ENCODE data around the gene LMNTD2.

Gene LMNTD2, protein sequence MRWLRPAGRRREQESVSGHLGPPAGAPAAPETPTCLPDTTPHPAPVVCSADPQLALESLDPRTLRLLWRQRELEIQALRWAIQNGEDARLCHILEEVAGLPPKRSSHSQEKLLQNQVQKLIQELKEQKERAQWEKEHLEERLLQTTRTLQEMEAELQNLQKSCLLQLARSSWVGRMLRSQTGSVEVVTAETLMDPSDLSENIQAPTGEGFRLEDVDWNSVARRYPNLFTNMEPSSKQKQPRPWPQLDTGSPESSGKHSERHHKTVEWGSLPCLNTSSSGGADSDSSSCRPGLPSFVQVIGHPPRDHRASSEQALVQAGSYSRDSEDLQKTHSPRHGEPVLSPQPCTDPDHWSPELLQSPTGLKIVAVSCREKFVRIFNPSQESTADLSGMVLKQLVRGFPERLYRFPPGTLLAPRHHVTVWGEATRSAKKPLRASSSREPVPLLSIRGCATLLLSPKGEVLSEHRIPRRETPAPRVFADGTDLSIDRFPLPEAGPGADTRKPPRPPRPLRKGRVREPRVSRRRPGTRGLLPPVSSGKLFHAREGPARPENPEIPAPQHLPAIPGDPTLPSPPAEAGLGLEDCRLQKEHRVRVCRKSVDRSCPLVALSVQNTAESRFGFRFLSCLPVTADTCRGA

GRCh38 chr11:560305-561147 is at the start of gene LMNTD2, which contains the start of gene RASSF7:
LMNTD2 (minus strand) TSS chr11:560738; CDS start chr11:560716, 22 bp downstream.
RASSF7 (plus strand) TSS chr11:560970; CDS start chr11:561769, 799 bp downstream.
- DNase-seq (ENCODE audit: low spot score): peak; percentile 85

- DNase-seq (ENCODE audit: low spot score): no peak
Measured at GRCh38 chr11:609341-609811, 48.8 kb upstream of the LMNTD2 start.

GRCh38 chr11:608791-609251 is 48.3 kb upstream of the LMNTD2 start:
- DNase-seq (ENCODE audit: low spot score): no peak

DNA sequence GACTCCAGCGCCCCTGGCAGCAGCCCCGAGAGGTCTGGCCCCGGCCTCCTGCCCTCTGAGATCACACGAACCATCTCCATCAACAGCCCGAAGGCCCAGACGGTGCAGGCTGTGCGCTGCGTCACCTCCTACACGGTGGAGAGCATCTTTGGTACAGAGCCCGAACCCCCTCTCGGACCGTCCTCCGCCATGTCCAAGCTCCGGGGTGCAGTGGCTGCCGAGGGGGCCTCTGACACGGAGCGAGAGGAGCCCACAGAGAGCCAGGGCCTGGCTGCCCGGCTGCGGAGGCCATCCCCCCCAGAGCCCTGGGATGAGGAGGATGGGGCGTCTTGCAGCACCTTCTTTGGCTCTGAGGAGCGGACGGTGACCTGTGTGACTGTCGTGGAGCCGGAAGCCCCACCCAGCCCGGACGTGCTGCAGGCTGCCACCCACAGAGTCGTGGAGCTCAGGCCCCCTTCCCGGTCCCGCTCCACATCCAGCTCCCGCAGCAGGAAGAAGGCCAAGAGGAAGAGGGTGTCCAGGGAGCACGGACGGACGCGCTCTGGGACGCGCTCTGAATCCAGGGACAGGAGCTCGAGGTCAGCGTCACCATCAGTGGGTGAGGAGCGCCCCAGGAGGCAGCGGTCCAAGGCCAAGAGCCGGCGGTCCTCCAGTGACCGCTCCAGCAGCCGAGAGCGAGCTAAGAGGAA is 47.6 kb upstream of the LMNTD2 start:
- no peak for DNase-seq (ENCODE audit: low spot score)

DNA sequence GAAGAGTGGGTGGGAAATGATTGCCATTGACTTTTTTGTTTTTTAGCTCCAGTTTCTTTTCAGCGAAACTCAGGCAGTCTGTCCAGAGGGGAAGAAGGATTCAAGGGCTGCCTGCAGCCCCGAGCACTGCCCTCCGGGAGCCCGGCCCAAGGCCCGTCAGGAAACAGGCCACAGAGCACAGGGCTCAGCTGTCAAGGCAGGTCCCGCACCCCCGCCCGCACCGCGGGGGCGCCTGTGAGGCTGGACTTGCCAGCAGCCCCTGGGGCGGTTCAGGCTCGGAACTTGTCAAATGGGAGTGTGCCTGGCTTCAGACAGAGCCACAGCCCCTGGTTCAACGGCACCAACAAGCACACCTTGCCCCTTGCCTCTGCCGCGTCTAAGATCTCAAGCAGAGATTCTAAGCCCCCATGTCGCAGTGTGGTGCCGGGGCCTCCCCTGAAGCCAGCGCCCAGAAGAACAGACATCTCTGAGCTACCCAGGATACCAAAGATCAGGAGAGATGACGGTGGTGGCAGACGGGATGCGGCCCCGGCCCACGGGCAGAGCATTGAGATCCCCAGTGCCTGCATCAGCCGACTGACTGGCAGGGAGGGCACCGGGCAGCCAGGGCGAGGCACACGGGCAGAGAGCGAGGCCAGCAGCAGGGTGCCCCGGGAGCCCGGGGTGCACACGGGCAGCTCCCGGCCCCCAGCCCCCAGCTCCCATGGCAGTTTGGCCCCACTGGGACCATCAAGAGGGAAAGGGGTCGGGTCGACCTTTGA is 46.7 kb upstream of the LMNTD2 start:
- no peak for DNase-seq (ENCODE audit: low spot score)

DNA sequence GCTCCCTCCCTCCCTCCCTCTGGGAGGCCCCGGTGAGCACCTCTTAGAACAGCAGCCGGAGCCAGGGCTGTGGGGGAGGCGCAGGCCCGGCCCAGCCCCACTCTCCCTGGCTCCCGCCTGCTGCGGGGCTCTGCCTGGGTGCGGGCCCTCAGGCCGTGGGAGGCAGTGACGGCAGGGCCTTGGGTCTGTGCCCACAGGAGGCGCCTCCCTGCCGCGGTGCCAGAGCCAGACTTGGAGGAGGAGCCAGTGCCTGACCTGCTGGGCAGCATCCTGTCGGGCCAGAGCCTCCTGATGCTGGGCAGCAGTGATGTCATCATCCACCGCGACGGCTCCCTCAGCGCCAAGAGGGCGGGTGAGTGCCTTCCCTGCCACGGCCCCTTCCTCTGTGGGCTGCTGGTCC is 45.7 kb upstream of the LMNTD2 start:
- DNase-seq (ENCODE audit: low spot score): no peak

DNA sequence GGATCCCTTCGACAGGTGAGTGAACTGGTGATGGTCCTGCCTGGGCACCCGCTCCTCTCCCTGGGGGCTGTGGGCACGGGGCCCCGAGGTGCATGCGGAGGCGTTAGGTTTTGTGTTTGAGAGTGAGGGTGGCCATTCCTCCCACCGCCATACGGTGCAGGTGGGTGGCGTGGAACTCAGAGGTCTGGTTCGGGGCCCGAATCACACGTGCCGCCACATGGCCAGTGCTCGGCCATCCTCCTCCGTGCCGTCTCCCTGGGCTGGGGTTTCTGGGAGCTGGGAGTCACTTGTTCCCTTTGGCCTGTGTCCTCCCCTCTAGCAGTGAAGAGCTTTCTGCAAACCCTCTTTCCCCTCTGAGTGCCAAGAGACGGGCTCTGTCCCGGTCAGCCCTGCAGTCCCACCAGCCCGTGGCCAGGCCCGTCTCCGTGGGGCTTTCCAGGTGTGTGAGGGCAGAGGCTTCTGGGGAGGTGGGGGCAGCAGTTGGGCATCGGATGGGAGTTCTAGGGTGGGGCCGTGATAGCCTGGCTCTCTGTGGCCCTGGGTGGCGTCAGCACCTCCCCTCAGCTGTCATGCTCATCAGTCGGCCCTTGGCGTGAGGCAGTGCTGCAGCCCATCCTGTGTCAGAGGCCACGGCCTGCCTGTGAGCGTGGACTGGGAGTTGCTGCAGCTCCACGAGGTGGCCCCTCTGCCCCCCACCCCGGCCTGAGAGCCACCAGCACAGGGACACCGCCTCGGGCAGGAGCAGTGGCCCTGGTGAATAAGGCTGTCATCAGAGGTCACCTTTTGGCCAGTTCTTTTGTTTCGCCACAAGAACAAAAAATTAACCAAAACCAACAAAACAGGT is 45.0 kb upstream of the LMNTD2 start:
- no peak for DNase-seq (ENCODE audit: low spot score)

- DNase-seq (ENCODE audit: low spot score): no peak
Measured at GRCh38 chr11:603154-603553, 42.6 kb upstream of the LMNTD2 start.

DNA sequence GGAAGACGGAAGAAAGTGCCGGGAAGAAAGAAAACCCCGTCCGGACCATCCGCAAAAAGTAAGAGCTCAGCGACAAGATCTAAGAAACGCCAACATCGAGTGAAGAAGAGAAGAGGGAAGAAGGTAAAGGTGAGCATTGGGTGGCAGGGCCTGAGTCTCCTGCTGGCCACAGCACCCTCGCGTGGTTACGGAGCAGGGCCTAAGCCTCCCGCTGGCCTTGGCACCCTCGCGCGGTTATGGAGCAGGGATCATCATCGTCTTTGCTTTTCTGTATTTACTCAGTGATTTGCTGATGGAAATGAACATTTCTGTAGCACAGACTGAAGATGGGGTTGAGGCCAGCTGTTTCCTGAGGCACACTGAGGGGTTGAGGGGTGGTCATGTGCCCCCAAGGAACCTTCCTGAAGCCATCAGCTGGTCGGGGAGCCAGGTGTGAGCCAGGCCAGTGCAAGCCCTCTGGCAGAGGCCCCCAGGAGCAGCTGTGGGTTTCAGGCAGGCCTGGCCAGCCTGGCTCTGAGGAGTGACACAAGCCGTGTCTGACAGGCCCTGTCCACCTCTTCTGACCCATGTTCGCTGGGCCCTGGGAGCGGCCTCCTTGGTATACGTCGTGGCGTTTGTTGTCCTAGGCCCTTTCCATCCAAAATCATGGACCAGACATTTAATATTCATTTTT is 41.2 kb upstream of the LMNTD2 start:
- DNase-seq (ENCODE audit: low spot score): no peak

GRCh38 chr11:598005-598680 is 37.6 kb upstream of the LMNTD2 start:
- DNase-seq (ENCODE audit: low spot score): no peak

GRCh38 chr11:597166-597725 is 36.7 kb upstream of the LMNTD2 start:
- DNase-seq (ENCODE audit: low spot score): no peak

DNA sequence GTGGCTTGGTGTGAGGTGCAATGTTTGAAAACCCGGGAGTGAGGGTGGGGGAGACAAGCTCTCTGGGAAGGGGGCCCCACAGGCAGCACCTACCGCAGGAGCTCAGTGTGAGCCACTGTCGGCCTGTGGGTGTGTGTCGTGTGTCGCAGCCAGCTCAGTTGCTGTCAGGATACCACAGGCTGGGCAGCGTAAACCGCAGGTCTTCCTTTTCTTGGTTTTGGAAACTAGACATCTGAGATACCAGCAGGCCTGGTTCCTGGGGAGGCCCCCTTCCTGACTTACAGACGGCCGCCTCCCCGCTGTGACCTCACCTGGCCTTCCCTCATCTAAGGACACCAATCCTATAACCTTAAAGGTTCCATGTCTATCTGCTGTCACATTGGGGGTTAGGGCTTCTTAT is 35.8 kb upstream of the LMNTD2 start:
- no peak for DNase-seq (ENCODE audit: low spot score)

DNA sequence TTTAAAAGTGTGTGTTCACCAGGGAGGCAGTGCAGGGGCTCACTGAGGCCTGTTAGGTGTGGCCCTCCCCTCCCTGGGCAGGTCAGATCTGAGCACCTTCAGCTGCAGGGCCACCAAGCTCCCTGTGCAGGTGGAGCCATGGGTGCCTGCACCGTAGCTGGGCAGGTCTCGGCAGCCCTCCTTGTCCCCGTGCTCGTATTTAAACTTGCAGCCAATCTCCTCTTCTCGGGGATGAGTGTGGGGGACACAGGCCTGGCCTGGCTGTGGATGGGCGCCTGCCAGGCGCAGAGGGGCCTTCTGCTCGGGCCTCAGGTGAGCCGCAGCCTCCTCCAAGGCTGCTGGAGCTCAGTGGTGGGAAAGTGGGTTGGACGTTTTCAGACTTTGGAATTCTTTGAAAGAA is 34.9 kb upstream of the LMNTD2 start:
- no peak for DNase-seq (ENCODE audit: low spot score)

DNA sequence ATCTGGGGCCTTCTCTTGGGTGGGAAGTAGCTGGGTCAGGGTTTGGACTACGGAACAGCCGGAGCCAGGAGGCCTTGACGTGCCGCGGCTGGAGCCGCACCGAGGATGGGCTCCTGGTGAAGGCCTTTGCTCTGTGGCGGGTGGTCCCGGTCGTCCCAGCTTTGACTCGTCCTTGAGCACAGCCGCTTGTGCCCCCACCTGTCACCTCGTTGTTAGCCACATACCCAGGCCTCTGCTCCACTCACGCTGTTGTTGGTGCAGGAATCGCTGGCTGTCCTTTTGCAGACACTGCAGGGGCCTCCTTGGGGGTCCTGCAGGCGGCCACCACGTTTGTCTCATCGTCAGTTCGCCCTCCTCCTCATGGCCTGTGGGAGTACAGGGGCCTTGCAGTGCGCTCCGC is 32.8 kb upstream of the LMNTD2 start:
- no peak for DNase-seq (ENCODE audit: low spot score)

- no peak for DNase-seq (ENCODE audit: low spot score)
Measured at GRCh38 chr11:592918-593317, 32.4 kb upstream of the LMNTD2 start.

GRCh38 chr11:592501-592900 is 32.0 kb upstream of the LMNTD2 start:
- no peak for DNase-seq (ENCODE audit: low spot score)

GRCh38 chr11:590997-591396 is 30.5 kb upstream of the LMNTD2 start:
- no peak for DNase-seq (ENCODE audit: low spot score)

GRCh38 chr11:589798-590197 is 29.3 kb upstream of the LMNTD2 start:
- no peak for DNase-seq (ENCODE audit: low spot score)

DNA sequence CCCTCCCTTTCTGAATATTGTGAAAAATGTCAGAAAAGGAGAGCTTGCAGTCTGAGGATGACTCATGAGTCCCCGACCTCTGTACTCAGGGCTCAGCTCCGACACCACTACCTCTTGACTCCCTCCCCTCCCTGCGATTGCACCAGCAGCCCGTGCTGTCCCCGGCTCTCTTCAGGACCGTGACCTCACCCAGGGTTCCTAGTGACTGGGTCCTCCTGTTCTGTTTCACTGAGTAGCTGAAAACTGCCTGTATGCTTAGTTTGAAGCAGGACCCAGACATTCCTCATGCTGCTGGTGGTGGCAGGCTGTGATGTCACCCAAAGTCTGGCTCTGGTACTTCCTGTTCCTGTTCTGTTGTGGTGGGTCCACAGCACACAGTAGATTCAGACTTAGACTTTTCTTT is 27.4 kb upstream of the LMNTD2 start:
- no peak for DNase-seq (ENCODE audit: low spot score)
